NCI-H345 treated with DMSO at 0.1 percent for 48 hours (cell line): ENCODE data around the gene FRAS1.
"Not testable (repeated sequence)": the region's sequence is repeated elsewhere in the genome, so short reads cannot be mapped to it uniquely, and the experiment has no call there.

Experiments used
- DNase-seq: peaks from one replicate; lab custom pipeline; 2025; ENCODE audit not compliant: unreplicated experiment; lab: John Stamatoyannopoulos, UW

FRAS1 gene

GRCh38 chr4:78057600-78058550 lies 752 bp downstream of the FRAS1 start:
- DNase-seq: peak; percentile 35

DNA sequence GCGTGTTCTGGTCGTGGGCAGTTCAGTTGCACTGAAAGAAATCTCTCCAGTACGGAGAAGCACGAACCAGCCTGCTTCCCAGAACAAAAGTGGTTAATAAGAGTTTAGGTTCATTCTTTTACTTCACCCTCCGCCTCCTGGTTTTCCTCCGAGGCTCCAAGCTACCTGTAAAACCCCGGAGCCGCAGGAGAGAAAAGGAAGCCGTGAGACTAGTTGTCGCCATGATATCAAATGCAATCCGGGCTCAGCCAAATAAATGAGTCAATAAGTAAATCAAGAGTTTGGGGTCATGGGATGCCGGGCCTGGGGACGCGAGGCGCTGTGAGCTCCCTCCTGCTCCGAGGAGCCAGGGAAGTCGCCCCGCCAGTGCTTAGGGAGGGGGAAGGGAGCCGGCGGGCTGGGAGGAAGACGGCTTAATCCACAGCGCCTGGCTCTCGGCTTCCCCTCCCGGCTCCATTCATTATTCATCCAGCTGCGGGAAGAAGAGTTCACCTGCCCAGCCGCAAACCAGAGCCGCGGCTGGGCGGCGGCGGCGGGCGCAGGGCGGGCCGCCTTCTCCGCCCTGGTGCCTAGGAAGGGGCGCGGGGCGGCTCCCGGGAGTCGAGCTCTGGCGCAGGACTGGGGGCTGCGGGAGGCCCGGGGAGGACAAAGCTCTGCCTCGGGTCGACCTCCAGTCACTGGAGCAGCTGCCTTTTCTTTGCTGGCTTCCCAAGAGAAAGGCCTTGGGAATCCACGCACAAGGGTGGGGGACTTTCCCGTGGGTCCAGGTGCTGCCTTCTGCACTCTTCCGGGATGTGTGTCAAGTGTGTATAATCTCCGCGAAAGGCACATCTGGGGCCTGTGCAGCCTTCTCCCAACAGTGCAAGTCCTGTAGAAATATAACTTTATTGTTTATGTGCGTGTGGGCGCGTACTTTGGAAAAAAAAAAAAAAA lies 1.7 kb downstream of the FRAS1 start:
- peak; percentile 35 for DNase-seq

GRCh38 chr4:78059524-78059889 lies 2.4 kb downstream of the FRAS1 start:
- DNase-seq: peak; percentile 63

DNA sequence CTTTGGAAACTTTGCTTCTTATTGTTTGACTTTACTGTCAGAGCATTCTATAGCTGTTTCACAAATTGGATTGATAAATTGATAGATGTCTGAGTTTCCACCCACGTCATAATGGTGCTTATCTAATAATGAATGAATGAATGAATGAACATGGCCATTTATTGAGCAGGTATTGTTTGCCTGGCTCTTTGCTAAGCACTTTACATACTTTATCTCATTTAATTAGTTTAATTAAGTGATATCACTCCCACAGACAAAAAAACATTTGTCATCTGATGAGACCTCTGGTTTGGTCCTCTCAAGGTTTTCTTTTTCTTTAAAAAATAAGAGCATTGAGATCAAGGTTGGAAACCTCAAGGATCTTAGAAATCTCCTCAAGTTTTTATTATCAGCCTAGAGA lies 2.8 kb downstream of the FRAS1 start:
- DNase-seq: no peak

DNA sequence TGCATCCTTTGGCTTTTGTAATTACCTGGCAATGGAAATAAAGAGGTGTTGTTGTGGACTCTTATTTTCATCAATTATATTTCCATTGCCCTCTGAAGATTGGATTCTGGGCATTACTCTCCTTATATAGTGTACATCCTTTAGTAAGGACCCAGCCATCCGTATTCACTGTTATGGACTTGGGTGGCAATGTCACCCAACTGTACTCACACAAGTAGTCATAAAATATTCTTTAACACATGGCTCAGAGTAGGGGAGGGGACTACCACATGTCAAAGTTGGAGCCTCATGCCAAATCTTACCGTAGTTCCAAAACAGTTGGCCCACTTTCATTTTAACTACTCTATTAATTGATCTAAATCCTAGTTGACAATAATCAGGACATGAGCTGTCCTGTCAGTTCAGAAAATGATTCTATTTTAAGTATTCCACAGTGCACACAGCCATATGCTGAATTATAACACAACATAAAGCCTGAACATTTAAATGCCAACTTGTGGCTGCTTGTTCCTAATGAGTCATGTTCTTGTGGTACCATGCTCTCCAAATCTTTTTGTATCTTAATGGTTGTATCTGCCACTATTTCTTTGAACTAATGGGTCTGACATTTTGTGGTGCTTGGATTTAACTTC lies 4.9 kb downstream of the FRAS1 start:
- no peak for DNase-seq

DNA sequence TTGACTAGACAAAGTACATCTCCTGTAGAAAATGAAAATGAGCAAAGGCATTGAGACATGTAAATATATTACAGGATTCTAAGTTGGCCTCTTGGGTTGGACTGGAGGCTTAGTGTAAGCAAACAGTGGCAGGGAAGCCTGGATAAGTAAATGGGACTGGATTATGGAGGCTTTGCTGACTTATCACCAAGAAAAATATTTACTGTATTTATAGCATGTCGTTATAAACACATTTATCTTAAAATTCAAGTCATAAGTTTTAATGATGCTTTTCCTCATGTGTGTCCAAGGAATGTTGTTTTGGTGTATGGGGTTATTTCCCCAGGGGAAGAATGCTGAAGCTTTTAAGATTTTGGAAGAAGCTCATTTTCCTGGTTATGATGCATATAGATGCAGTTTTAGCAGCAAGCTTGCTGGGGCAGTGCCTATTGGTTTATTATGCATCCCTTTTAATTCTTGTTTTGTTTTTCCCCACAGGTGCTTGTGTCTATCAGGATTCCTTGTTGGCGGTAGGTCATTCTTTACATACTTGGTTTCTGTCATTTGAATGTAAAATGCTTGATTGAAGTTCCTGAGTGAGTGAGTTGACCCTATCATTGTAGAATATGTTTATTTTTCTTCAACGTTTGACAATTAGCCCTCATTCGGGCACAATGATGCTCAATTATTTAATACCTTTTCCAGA lies 8.5 kb downstream of the FRAS1 start:
- DNase-seq: no peak

DNA sequence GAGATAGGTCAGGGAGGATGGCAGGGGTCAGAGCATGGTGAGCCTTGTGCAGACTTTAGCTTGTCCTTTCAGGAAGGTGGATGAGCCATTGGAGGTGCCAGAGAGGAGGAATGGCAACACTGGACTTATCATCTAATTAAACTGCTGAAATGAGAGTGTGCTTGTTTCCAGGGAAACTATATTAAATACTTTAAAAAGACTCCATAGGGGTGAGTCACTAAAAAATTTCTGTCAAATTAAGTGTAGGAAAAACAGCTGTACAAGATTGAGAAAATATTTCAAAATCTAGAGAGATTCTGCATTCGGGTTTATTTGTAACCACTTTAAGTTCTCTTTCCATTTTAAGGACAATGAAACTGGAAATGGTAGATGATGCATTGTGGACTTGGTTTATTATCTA lies 11.4 kb downstream of the FRAS1 start:
- no peak for DNase-seq

- DNase-seq: no peak
Measured at GRCh38 chr4:78069319-78069718, 12.2 kb downstream of the FRAS1 start.

DNA sequence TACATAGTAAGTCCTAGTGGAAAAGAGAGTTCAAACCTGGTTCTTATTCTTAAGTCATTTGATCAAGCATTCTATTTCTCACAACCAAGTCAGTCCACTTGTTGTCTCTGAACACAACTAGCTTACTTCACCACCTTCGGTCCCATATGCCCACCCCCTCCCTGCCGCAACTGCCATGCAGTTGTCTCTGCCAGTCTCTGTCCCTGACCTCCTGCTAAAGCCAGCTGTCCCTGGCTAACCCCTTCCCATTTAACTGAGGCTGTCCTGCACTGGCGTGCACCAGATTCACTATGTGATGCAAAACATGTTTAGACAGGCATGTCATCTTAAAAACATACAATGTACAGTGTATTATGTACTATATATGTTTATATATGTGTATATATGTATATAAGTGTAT lies 12.7 kb downstream of the FRAS1 start:
- DNase-seq: no peak

DNA sequence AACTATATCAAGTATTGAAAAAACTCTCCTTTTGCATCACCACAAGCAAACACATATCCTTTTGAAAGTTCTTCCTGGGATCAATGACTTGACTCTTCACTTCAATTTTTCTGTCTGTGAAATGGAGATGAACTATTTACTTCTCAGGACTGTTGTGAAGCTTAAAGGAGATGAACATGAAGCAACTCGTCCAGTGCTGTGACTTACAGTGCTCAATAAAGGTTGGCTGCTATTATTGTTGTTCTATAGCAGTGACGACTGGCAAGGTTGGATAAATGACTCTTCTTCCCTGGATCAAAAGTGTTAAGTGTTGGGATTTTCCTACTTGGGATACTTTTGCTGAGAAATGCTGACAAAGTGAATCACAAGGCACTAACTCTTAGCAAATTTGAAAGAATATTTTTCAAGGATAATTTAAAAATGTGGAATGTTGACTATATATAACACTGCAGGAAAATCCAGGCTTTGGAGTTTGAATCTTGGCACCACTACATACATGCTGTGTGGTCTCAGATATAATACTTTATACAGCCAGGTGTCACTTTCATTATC lies 13.7 kb downstream of the FRAS1 start:
- no peak for DNase-seq

GRCh38 chr4:78074759-78075158 lies 17.6 kb downstream of the FRAS1 start:
- no peak for DNase-seq

- no peak for DNase-seq
Measured at GRCh38 chr4:78075986-78076385, 18.9 kb downstream of the FRAS1 start.

- DNase-seq: no peak
Measured at GRCh38 chr4:78078101-78078500, 21.0 kb downstream of the FRAS1 start.

- no peak for DNase-seq
Measured at GRCh38 chr4:78079726-78080430, 22.8 kb downstream of the FRAS1 start.

DNA sequence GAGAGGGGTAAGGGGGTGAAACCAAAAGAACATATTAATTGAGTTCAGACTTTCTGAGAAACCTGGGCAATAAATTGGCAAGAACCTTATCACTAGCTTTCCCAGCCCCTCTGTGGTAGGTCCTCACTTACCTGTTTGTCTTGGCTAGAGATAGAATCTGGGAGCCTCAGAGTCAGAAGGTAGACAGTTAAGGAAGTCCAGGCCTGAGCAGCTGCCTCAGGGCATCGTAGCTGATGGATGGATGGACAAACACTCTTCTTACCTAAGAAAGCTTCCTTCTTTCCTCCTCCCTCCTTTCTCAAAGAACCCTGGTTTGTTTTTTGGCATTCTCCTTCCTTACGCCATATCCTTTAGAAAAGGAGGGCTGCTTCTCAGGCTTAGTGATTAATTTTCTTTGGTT lies 24.4 kb downstream of the FRAS1 start:
- DNase-seq: no peak

DNA sequence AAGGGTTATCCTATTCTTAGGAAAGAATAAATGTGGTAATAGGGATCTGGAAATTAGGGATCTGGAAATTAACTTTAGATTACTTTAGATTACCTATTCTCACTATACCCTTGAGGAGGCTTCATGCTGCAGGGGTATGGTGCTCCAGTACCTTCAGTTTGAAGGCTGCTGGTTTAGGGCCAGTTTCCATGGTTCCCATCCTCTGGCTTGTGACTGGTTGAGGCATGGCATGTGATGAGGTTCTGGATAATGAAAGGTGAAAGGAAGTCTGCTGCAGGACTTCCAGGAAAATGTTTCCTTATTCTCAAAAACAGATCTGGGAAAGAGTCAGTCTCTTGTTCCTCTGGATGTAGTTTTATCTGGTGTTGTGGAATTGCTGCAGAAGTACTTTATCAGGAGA lies 25.9 kb downstream of the FRAS1 start:
- no peak for DNase-seq

GRCh38 chr4:78091534-78091933 lies 34.4 kb downstream of the FRAS1 start:
- DNase-seq: no peak

GRCh38 chr4:78092350-78092749 lies 35.2 kb downstream of the FRAS1 start:
- DNase-seq: not testable (repeated sequence)

GRCh38 chr4:78092850-78093249 lies 35.7 kb downstream of the FRAS1 start:
- no peak for DNase-seq

GRCh38 chr4:78095081-78095480 lies 38.0 kb downstream of the FRAS1 start:
- DNase-seq: no peak
